Measurements from ENCODE around the gene MASP1.
"Not testable (repeated sequence)": the region's sequence is repeated elsewhere in the genome, so short reads cannot be mapped to it uniquely, and the experiment has no call there.

MASP1 gene

DNA sequence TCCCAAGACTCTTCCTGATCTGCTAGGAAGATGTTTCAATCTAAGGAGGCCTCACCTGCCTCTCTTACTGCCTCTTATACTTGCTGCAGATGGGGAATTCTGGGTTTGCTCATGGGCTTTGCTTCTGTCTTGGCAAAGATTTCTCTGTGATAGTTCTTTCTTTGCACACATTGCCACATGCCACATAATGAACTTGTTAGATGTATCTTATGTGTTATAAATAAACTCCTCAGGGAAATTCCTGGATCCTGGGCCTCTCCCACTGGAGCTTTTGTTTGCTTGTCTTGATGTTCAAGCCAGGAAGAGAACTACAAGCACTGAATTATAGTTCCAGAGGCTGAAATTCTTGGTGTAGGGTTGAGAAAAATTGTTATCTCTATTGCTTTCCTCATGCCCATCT, 82.0 kb downstream of the MASP1 start:
- no peaks in the 10 kb centered on the region for H3K9me3 ChIP-seq (ENCODE audit: control insufficient read depth in 2 of 2, low read length in 2 of 2)
- no peak overlapping the region for H3K4me3 ChIP-seq (ENCODE audit: low read length in 2 of 2)
- H3K27ac ChIP-seq (ENCODE audit: low read length) = no peak overlapping the region
- H3K27me3 ChIP-seq (ENCODE audit: control insufficient read depth in 1 of 2, insufficient read depth in 2 of 2, low read length in 2 of 2) = no peaks in the 10 kb centered on the region
- H3K9ac ChIP-seq (ENCODE audit: low read length in 2 of 2) = no peak overlapping the region
- peaks cover 39% of the 10 kb centered on the region for H3K4me1 ChIP-seq (ENCODE audit: control insufficient read depth, insufficient read depth, low read length)
- no peaks in the 10 kb centered on the region for H3K36me3 ChIP-seq (ENCODE audit: control insufficient read depth in 2 of 2, insufficient read depth in 2 of 2, low read length in 2 of 2)

DNA sequence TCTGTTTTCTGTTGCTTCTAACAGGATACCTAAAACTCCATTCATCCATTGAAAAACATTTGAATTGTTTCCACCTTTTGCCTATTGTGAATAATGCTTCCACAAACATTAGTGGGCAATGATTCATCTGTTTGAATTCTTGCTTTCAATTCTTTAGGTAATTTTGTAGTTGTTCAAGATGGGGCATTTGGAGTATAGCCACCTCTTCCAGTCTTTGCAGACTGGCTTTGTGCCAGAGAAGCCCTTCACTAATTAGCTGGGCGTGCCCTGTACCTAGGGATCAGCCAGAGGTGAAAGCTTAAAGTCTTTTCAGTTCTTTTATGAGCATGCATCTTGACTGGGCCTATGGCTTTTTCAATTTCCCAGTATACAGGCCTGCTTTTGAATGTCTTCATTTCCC, 83.4 kb downstream of the MASP1 start:
- Histone ChIP-seq H3K9me3 (ENCODE audit: control insufficient read depth in 2 of 2, low read length in 2 of 2) (no peaks in the 10 kb centered on the region), H3K9ac (ENCODE audit: low read length in 2 of 2) (no peak overlapping the region), H3K27me3 (ENCODE audit: control insufficient read depth in 1 of 2, insufficient read depth in 2 of 2, low read length in 2 of 2) (no peaks in the 10 kb centered on the region), H3K4me1 (ENCODE audit: control insufficient read depth, insufficient read depth, low read length) (peaks cover 38% of the 10 kb centered on the region), H3K36me3 (ENCODE audit: control insufficient read depth in 2 of 2, insufficient read depth in 2 of 2, low read length in 2 of 2) (no peaks in the 10 kb centered on the region), H3K27ac (ENCODE audit: low read length) (peak overlapping the region; percentile 53), H3K4me3 (ENCODE audit: low read length in 2 of 2) (no peak overlapping the region)

DNA sequence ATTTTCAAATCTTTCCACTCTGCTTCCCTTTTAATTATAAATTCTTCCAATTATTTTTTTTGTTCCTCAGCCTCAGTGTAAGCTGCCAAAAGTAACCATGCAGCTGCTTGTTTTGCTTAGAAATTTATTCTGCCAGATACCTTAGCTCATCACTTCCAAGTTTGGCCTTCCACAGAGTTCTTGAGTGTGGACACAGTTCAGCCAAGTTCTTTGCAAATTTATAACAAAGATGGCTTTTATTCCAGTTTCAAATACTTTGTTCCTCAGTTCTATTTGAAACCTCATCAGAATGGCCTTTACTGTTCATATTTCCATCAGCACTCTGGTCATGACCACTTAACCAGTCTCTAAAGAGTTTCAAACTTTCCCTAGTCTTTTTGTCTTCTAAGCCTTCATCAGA, 83.9 kb downstream of the MASP1 start:
- H3K36me3 ChIP-seq (ENCODE audit: control insufficient read depth in 2 of 2, insufficient read depth in 2 of 2, low read length in 2 of 2) = no peaks in the 10 kb centered on the region
- no peak overlapping the region for H3K4me3 ChIP-seq (ENCODE audit: low read length in 2 of 2)
- H3K9ac ChIP-seq (ENCODE audit: low read length in 2 of 2) = no peak overlapping the region
- no peaks in the 10 kb centered on the region for H3K27me3 ChIP-seq (ENCODE audit: control insufficient read depth in 1 of 2, insufficient read depth in 2 of 2, low read length in 2 of 2)
- H3K27ac ChIP-seq (ENCODE audit: low read length) = peak overlapping the region; percentile 53
- no peaks in the 10 kb centered on the region for H3K9me3 ChIP-seq (ENCODE audit: control insufficient read depth in 2 of 2, low read length in 2 of 2)
- peaks cover 34% of the 10 kb centered on the region for H3K4me1 ChIP-seq (ENCODE audit: control insufficient read depth, insufficient read depth, low read length)

DNA sequence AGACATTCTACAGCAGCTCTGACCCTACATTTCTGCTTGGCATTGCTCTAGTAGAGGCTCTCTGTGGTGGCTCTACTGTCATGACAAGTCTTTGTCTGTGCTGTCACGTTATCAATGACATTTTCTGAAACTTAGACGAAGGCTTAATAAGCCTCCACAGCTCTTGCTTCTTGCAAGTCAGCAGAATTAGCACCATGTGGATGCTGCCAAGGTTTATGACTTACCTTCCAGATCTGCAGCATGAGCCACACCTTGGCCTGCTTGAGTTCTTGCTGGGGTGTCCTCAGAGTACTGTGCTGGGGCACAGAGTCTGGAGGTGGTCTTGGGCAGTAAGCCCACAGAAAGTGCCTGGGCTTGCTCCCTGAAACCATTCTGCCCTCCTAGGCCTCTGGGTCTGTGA, 84.5 kb downstream of the MASP1 start:
- no peak overlapping the region for H3K27ac ChIP-seq (ENCODE audit: low read length)
- no peaks in the 10 kb centered on the region for H3K27me3 ChIP-seq (ENCODE audit: control insufficient read depth in 1 of 2, insufficient read depth in 2 of 2, low read length in 2 of 2)
- H3K4me3 ChIP-seq (ENCODE audit: low read length in 2 of 2) = peak overlapping the region in 1 of 2 donors; percentile 25
- H3K9ac ChIP-seq (ENCODE audit: low read length in 2 of 2) = no peak overlapping the region
- H3K4me1 ChIP-seq (ENCODE audit: control insufficient read depth, insufficient read depth, low read length) = peaks cover 32% of the 10 kb centered on the region
- H3K36me3 ChIP-seq (ENCODE audit: control insufficient read depth in 2 of 2, insufficient read depth in 2 of 2, low read length in 2 of 2) = no peaks in the 10 kb centered on the region
- no peaks in the 10 kb centered on the region for H3K9me3 ChIP-seq (ENCODE audit: control insufficient read depth in 2 of 2, low read length in 2 of 2)

DNA sequence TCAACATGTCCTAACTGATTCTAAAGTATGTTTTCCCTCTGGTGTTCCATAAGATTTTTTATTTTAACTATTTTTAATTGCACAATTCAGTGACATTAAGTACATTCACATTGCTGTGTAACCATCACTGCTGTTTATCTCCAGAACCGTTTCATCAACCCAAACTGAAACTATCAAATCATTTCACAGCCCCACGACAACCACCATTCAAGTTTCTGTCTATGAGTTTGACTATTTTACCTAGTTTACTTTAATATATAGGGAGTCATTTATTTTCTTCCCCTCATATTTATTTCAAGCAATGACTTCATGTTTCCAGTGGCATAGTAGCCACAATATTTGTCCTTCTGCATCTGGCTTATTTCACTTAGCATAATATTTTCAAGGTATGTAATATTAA, 85.9 kb downstream of the MASP1 start:
- H3K9me3 ChIP-seq (ENCODE audit: control insufficient read depth in 2 of 2, low read length in 2 of 2) = no peaks in the 10 kb centered on the region
- no peak overlapping the region for H3K27ac ChIP-seq (ENCODE audit: low read length)
- peaks cover 29% of the 10 kb centered on the region for H3K4me1 ChIP-seq (ENCODE audit: control insufficient read depth, insufficient read depth, low read length)
- no peaks in the 10 kb centered on the region for H3K27me3 ChIP-seq (ENCODE audit: control insufficient read depth in 1 of 2, insufficient read depth in 2 of 2, low read length in 2 of 2)
- no peak overlapping the region for H3K4me3 ChIP-seq (ENCODE audit: low read length in 2 of 2)
- H3K9ac ChIP-seq (ENCODE audit: low read length in 2 of 2) = no peak overlapping the region
- no peaks in the 10 kb centered on the region for H3K36me3 ChIP-seq (ENCODE audit: control insufficient read depth in 2 of 2, insufficient read depth in 2 of 2, low read length in 2 of 2)

DNA sequence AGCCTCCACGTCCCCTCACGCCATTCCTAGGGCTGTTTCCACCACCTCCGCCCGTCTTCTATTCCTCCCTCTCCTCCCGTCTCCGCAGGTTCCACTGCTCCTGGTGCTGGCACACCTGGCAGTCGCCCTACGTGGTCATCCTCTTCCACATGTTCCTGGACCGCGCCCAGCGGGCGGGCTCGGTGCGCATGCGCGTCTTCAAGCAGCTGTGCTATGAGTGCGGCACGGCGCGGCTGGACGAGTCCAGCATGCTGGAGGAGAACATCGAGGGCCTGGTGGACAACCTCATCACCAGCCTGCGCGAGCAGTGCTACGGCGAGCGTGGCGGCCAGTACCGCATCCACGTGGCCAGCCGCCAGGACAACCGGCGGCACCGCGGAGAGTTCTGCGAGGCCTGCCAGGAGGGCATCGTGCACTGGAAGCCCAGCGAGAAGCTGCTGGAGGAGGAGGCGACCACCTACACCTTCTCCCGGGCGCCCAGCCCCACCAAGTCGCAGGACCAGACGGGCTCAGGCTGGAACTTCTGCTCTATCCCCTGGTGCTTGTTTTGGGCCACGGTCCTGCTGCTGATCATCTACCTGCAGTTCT, 92.0 kb downstream of the MASP1 start:
- not testable (repeated sequence) for H3K9ac ChIP-seq (ENCODE audit: low read length in 2 of 2); H3K27ac ChIP-seq (ENCODE audit: low read length); H3K27me3 ChIP-seq (ENCODE audit: control insufficient read depth in 1 of 2, insufficient read depth in 2 of 2, low read length in 2 of 2); H3K36me3 ChIP-seq (ENCODE audit: control insufficient read depth in 2 of 2, insufficient read depth in 2 of 2, low read length in 2 of 2); H3K9me3 ChIP-seq (ENCODE audit: control insufficient read depth in 2 of 2, low read length in 2 of 2); H3K4me1 ChIP-seq (ENCODE audit: control insufficient read depth, insufficient read depth, low read length); H3K4me3 ChIP-seq (ENCODE audit: low read length in 2 of 2)

DNA sequence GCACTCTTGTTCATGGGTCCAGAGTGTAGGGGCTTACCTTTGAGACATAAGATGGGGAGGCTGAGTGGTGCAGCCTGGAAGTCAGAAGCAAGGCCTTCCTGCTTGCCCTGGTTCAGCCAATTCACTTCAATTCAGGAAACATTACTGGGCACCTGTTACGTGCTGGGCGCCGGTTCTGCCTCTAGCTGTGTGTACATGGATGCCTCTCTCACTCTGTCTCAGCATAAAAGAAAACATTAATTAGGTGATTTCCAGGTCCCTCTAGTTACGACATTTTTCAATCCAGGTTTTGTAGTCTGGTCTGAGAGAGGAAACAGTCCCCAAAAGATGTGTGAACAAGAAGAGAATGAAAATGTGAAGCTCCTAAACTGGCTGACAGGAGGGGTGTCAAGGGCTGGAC, 93.0 kb downstream of the MASP1 start:
- Histone ChIP-seq H3K9me3 (ENCODE audit: control insufficient read depth in 2 of 2, low read length in 2 of 2) (no peaks in the 10 kb centered on the region), H3K4me3 (ENCODE audit: low read length in 2 of 2) (no peak overlapping the region), H3K4me1 (ENCODE audit: control insufficient read depth, insufficient read depth, low read length) (peaks cover 2% of the 10 kb centered on the region), H3K36me3 (ENCODE audit: control insufficient read depth in 2 of 2, insufficient read depth in 2 of 2, low read length in 2 of 2) (no peaks in the 10 kb centered on the region), H3K9ac (ENCODE audit: low read length in 2 of 2) (no peak overlapping the region), H3K27me3 (ENCODE audit: control insufficient read depth in 1 of 2, insufficient read depth in 2 of 2, low read length in 2 of 2) (no peaks in the 10 kb centered on the region), H3K27ac (ENCODE audit: low read length) (no peak overlapping the region)

DNA sequence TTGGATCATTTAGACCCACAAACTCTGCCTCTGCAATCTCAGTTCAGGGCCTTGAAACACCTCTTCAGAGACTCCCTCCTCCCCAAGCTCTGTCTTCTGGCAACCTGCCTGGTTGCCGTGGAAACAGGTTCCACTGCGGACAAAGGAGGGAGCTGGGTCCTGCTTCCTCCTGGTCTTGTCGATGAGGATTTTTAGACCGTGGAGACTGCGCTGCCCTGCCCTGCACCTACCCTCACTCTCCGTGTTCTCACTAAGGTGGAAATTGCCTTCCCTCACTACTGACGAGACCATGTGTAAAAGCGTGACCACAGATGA, 94.2 kb downstream of the MASP1 start, which contains the start of gene RTP1:
Gene RTP1 (plus strand): TSS at position 152 of the 315 bp plus-strand sequence. CDS start 30 bp downstream, at position 182.
- H3K9ac ChIP-seq (ENCODE audit: low read length in 2 of 2) = no peak within 1 kb of the TSS
- no peak within 1 kb of the TSS for H3K27ac ChIP-seq (ENCODE audit: low read length)
- H3K4me3 ChIP-seq (ENCODE audit: low read length in 2 of 2) = no peak within 1 kb of the TSS
- no peaks in the 10 kb centered on the region for H3K9me3 ChIP-seq (ENCODE audit: control insufficient read depth in 2 of 2, low read length in 2 of 2)
- no peaks in the 10 kb centered on the region for H3K36me3 ChIP-seq (ENCODE audit: control insufficient read depth in 2 of 2, insufficient read depth in 2 of 2, low read length in 2 of 2)
- no peaks in the 10 kb centered on the region for H3K27me3 ChIP-seq (ENCODE audit: control insufficient read depth in 1 of 2, insufficient read depth in 2 of 2, low read length in 2 of 2)
- H3K4me1 ChIP-seq (ENCODE audit: control insufficient read depth, insufficient read depth, low read length) = peaks cover 2% of the 10 kb centered on the region

DNA sequence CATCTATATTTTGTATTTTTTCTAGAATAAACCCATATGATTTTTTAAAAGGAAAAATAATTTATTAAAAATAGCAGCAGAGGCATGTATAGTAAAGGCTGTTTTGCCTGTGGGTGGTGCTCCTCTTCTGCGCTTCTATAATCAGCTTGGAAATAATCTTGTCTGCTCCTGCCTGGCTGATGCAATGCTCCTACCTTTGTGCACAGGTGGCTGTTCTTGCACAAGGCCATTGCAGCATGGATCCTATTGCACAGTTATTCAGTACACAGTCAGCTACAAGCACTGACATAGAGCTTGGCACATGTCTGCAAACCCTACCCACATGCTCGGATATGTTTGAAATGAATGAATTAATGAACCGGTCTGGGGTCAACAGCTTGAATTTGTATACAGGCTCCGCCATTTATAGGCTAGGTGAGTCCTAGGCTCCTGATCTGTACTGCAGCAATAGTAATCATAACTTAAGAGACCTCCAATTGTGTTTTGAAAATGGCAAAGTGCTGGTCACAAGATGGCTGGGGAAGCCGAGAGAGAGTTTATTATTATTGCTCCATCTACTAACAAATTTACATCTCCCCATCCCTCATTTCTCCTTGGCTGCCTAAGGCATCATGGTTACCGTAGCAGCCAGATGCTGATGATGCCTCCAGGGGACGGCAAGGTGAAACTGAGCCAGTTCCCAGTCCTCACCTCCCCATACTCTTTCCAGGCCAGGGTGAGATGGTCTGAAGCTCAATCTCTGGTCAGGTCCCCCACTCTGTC, 94.8 kb downstream of the MASP1 start:
- no peak overlapping the region for H3K27ac ChIP-seq (ENCODE audit: low read length)
- peaks cover 2% of the 10 kb centered on the region for H3K4me1 ChIP-seq (ENCODE audit: control insufficient read depth, insufficient read depth, low read length)
- H3K36me3 ChIP-seq (ENCODE audit: control insufficient read depth in 2 of 2, insufficient read depth in 2 of 2, low read length in 2 of 2) = no peaks in the 10 kb centered on the region
- H3K9ac ChIP-seq (ENCODE audit: low read length in 2 of 2) = no peak overlapping the region
- H3K9me3 ChIP-seq (ENCODE audit: control insufficient read depth in 2 of 2, low read length in 2 of 2) = no peaks in the 10 kb centered on the region
- no peak overlapping the region for H3K4me3 ChIP-seq (ENCODE audit: low read length in 2 of 2)
- no peaks in the 10 kb centered on the region for H3K27me3 ChIP-seq (ENCODE audit: control insufficient read depth in 1 of 2, insufficient read depth in 2 of 2, low read length in 2 of 2)

DNA sequence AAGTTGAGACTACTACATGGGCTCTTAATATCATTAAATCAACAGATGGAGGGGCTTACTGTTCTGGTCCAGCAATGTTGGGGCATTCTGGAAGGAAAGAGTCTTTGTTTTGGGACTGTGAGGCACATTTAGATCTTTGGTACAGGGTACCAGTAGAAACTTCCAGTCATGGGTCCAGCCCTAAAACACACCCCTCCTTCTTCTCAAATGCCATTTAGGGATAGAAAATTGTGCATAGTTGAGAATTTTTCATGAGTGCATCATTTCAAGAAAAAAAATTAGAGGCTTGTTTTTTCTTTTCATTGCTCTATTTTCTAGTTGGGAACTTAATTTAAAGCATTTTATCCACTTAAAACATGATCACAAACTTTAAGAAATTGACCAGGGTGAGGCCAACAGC, 98.4 kb downstream of the MASP1 start:
- Histone ChIP-seq H3K27ac (ENCODE audit: low read length) (no peak overlapping the region), H3K27me3 (ENCODE audit: control insufficient read depth in 1 of 2, insufficient read depth in 2 of 2, low read length in 2 of 2) (no peaks in the 10 kb centered on the region)

DNA sequence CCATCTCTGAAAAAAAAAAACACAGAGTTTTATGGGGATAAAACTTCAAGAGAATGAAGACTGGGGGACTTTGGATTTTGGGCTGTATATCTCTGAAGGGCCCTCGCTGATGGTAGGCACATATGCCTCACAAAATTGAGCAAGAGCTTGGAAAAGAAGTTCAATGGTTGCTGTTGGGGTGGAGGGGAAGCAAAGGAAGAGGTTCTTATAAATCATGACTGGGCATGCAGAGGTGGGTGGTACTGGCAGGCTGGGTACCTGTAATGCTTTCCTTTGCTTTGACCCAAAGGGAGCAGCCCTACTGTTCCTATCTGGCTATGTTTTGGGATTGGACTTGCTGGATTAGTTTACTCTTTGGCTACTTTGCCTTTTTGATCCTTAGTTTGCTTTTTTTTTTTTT, 100.3 kb downstream of the MASP1 start:
- no peak overlapping the region for H3K9ac ChIP-seq (ENCODE audit: low read length in 2 of 2)
- no peak overlapping the region for H3K4me3 ChIP-seq (ENCODE audit: low read length in 2 of 2)
- H3K4me1 ChIP-seq (ENCODE audit: control insufficient read depth, insufficient read depth, low read length) = peaks cover 23% of the 10 kb centered on the region
- no peaks in the 10 kb centered on the region for H3K9me3 ChIP-seq (ENCODE audit: control insufficient read depth in 2 of 2, low read length in 2 of 2)
- H3K27me3 ChIP-seq (ENCODE audit: control insufficient read depth in 1 of 2, insufficient read depth in 2 of 2, low read length in 2 of 2) = no peaks in the 10 kb centered on the region
- no peaks in the 10 kb centered on the region for H3K36me3 ChIP-seq (ENCODE audit: control insufficient read depth in 2 of 2, insufficient read depth in 2 of 2, low read length in 2 of 2)
- no peak overlapping the region for H3K27ac ChIP-seq (ENCODE audit: low read length)

More for the DNA sequence above, 98.4 kb downstream of the MASP1 start:
- Histone ChIP-seq H3K9ac (ENCODE audit: low read length in 2 of 2) (no peak overlapping the region), H3K36me3 (ENCODE audit: control insufficient read depth in 2 of 2, insufficient read depth in 2 of 2, low read length in 2 of 2) (no peaks in the 10 kb centered on the region), H3K4me3 (ENCODE audit: low read length in 2 of 2) (no peak overlapping the region), H3K9me3 (ENCODE audit: control insufficient read depth in 2 of 2, low read length in 2 of 2) (no peaks in the 10 kb centered on the region), H3K4me1 (ENCODE audit: control insufficient read depth, insufficient read depth, low read length) (peaks cover 9% of the 10 kb centered on the region)

Measured in stomach smooth muscle (tissue), 2 donors.